ENCODE measurements around the gene DUSP15.
A peak's percentile ranks its signal among the peaks of the same experiment; 100 is the strongest.

DUSP15 gene

GRCh38 chr20:31875671-31876070 lies 5.3 kb upstream of the DUSP15 start:
- no peak overlapping the region for H3K4me3 ChIP-seq (ENCODE audit: low read depth, low read length)
- no peak for DNase-seq (ENCODE audit: low read depth)
- no peak for TF ChIP-seq CTCF (IDR thresholded peaks at IDR 0.05; ENCODE audit: low read depth, low read length, missing control alignments)

GRCh38 chr20:31872406-31872805 lies 2.1 kb upstream of the DUSP15 start:
- TF ChIP-seq CTCF (IDR thresholded peaks at IDR 0.05; ENCODE audit: low read depth, low read length, missing control alignments) = no peak
- H3K4me3 ChIP-seq (ENCODE audit: low read depth, low read length) = no peak overlapping the region
- DNase-seq (ENCODE audit: low read depth) = no peak

GRCh38 chr20:31871618-31871954 lies 1.3 kb upstream of the DUSP15 start:
- TF ChIP-seq CTCF (IDR thresholded peaks at IDR 0.05; ENCODE audit: low read depth, low read length, missing control alignments) = no peak
- no peak for DNase-seq (ENCODE audit: low read depth)
- no peak overlapping the region for H3K4me3 ChIP-seq (ENCODE audit: low read depth, low read length)

- peak overlapping the region; percentile 25 for H3K4me3 ChIP-seq (ENCODE audit: low read depth, low read length)
- no peak for TF ChIP-seq CTCF (IDR thresholded peaks at IDR 0.05; ENCODE audit: low read depth, low read length, missing control alignments)
- DNase-seq (ENCODE audit: low read depth) = no peak
Observed at GRCh38 chr20:31870726-31871617, 645 bp upstream of the DUSP15 start.

GRCh38 chr20:31869673-31869941 lies 720 bp downstream of the DUSP15 start:
- TF ChIP-seq CTCF (IDR thresholded peaks at IDR 0.05; ENCODE audit: low read depth, low read length, missing control alignments) = no peak
- no peak overlapping the region for H3K4me3 ChIP-seq (ENCODE audit: low read depth, low read length)
- DNase-seq (ENCODE audit: low read depth) = no peak

GRCh38 chr20:31868853-31869672 lies 1.3 kb downstream of the DUSP15 start:
- DNase-seq (ENCODE audit: low read depth) = no peak
- TF ChIP-seq CTCF (IDR thresholded peaks at IDR 0.05; ENCODE audit: low read depth, low read length, missing control alignments) = no peak
- H3K4me3 ChIP-seq (ENCODE audit: low read depth, low read length) = no peak overlapping the region
